IMR-90 (cell line): ENCODE measurements around the gene PLVAP.

Experiments used
- FOS ChIP-seq: fragments of 150-350 bp; IDR thresholded peaks from 2 replicates; pipeline ENCODE4 v1.6.1; 2016; ENCODE audit warnings: low read depth, low read length
- POLR2A ChIP-seq: IDR thresholded peaks from 2 replicates; pipeline ENCODE4 v1.6.1; 2012; ENCODE audit warnings: mild to moderate bottlenecking, low read depth, low read length
- RAD21 ChIP-seq: IDR thresholded peaks from 2 replicates; pipeline ENCODE4 v1.6.1; 2012; ENCODE audit warnings: low read length, improper control_type of control experiment
- TF ChIP-seq, protein P1 (sequence below): conservative IDR thresholded peaks from 2 replicates; pipeline ENCODE4 v1.5.1; 2012; ENCODE audit warnings: mild to moderate bottlenecking, low read depth, low read length, improper control_type of control experiment

DNA sequence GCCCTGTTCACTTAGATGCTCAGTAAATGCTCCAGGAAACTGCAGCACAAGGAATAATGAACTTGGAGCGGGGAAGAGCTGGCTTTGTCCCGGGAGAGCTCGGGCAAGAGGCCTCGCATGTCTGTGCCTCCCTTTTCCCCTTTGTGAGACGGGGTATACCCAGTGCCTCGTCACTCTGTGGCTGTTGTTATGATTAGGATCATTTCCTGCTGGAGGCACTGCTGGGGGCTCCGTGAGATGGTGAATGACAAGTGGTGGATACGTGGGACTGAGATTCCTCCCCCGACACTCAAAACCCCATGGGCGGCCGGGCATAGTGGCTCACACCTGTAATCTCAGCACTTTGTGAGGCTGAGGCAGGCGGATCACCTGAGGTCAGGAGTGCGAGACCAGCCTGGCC lies 1.1 kb upstream of the PLVAP start:
- TF ChIP-seq, protein P1, sequence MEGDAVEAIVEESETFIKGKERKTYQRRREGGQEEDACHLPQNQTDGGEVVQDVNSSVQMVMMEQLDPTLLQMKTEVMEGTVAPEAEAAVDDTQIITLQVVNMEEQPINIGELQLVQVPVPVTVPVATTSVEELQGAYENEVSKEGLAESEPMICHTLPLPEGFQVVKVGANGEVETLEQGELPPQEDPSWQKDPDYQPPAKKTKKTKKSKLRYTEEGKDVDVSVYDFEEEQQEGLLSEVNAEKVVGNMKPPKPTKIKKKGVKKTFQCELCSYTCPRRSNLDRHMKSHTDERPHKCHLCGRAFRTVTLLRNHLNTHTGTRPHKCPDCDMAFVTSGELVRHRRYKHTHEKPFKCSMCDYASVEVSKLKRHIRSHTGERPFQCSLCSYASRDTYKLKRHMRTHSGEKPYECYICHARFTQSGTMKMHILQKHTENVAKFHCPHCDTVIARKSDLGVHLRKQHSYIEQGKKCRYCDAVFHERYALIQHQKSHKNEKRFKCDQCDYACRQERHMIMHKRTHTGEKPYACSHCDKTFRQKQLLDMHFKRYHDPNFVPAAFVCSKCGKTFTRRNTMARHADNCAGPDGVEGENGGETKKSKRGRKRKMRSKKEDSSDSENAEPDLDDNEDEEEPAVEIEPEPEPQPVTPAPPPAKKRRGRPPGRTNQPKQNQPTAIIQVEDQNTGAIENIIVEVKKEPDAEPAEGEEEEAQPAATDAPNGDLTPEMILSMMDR = no peak
- TF ChIP-seq RAD21 (no peak), FOS (no peak), POLR2A (no peak)
